Inflammatory macrophage treated with lipopolysaccharide for 1 hour (primary cell): Measurements from ENCODE around the gene PHLDB2.
A peak's percentile ranks its signal among the peaks of the same experiment; 100 is the strongest.

Experiments used
- DNase-seq, 2 donors: peaks; one replicate each; pipeline ENCODE4 v3.0.0-alpha.2; 2020 to 2022

Gene PHLDB2

GRCh38 chr3:111885578-111885977 lies 26.5 kb downstream of the PHLDB2 start:
- no peak for DNase-seq

GRCh38 chr3:111890051-111890580 lies 31.1 kb downstream of the PHLDB2 start:
- no peak for DNase-seq

DNA sequence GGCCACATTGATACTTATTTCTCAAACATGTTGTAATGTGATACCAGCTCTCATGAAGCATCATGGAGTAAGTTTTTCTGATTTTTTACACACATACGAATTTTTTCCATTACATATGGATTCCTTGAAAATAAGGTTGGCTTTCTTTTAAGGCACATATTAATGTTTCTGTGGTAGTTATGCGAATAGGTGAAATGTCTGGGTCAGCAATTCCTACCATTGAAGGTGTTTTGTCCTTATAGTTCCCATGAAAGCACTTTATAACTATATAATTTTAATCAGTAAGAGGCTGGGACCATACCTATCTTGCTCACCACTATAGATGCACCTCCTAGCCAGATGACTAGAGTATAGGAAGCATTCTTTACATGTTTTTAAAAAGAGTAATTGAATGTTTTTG lies 33.0 kb downstream of the PHLDB2 start:
- DNase-seq, result no peak

DNA sequence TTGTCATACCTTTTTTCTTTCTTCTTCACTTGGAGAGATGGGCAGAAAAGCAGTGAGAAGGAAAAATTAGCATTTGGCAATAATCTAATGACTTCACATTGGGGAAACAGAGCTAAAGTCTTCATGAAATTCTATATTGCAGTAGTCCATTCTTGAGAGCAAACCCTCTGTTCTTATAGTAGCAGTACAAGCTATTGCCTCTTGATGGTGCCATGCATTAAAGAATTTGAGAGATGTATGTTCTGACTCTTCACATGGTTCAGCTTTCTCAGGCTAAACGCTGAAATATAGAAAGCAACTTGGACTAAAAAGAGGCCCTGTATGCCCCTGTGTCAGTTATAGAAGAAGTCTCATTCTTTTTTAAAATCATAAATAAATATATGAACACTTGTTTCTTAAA lies 36.0 kb downstream of the PHLDB2 start:
- DNase-seq, result peak; percentile 24 to 37

- DNase-seq, result no peak
Measured at GRCh38 chr3:111899966-111900365, 40.9 kb downstream of the PHLDB2 start.

- DNase-seq, result no peak
Measured at GRCh38 chr3:111901637-111902036, 42.6 kb downstream of the PHLDB2 start.

GRCh38 chr3:111902534-111902933 lies 43.5 kb downstream of the PHLDB2 start:
- DNase-seq, result no peak

DNA sequence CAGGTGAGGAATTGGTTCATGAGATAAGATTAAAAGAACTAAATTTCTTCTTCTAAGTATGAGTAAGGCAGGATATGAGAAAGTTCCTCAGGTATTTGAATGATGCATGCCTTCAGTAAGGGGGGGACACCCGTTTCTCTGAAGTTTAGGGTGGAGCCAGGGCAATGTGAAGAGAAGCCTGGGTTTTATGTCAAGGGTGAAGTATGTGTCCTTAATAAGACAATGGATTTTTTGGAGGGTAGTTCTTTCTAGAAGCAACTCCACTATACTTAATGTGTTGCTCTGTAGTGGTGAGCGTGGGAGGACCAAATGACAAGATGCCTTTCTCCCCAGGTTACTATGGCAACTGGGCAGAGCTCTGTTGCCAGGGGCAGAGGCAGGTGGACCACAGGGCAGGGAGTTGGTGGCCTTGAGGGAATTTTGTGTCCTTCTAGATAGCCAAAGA lies 44.0 kb downstream of the PHLDB2 start:
- no peak for DNase-seq

- peak; percentile 84 to 88 for DNase-seq
Measured at GRCh38 chr3:111904376-111905241, 45.5 kb downstream of the PHLDB2 start.

GRCh38 chr3:111906656-111907055 lies 47.6 kb downstream of the PHLDB2 start:
- DNase-seq, result no peak

GRCh38 chr3:111907151-111907550 lies 48.1 kb downstream of the PHLDB2 start:
- DNase-seq, result no peak

- no peak for DNase-seq
Measured at GRCh38 chr3:111910806-111911205, 51.7 kb downstream of the PHLDB2 start.

- DNase-seq, result no peak
Measured at GRCh38 chr3:111911446-111911845, 52.4 kb downstream of the PHLDB2 start.

- DNase-seq, result no peak
Measured at GRCh38 chr3:111913163-111913763, 54.2 kb downstream of the PHLDB2 start.

GRCh38 chr3:111915905-111916304 lies 56.8 kb downstream of the PHLDB2 start:
- DNase-seq, result no peak

DNA sequence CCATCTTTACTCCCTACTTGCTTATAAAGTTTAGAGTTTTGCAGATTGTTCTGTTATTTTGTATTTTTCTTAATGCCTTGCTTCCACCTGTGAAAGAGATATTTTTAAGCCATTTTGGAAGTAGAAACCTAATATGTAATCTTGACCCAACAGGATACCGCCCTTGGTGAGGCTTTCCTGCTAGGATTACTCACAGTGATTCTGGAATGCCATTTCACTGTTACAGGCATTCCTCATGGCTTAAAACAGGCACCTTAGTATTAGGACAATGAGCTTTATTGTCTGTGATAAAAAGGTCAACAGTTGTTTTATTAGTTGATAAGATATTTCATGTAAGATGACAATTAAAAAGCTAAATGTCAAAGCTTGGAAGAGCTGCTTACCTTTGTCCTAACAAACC lies 58.2 kb downstream of the PHLDB2 start:
- no peak for DNase-seq

- DNase-seq, result no peak
Measured at GRCh38 chr3:111919370-111920065, 60.5 kb downstream of the PHLDB2 start.

DNA sequence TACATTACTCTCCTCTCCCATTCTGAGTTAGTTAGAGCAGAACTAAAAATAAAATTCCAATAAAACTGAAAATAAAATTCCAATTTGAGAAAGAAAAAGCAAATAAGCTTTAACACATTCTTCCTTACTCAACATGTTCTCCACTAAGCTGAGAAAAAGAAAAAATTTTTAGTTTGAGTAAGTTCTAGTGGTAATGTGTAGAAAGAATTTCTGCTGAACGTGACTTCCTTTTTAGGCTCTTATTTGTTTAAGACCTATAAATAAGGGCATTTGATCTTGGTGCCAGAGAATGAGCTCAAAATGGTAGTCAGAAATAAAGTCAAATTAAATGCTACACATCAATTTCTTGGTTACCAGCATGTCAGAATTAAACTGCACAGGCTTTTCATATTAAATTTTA lies 62.1 kb downstream of the PHLDB2 start:
- no peak for DNase-seq

DNA sequence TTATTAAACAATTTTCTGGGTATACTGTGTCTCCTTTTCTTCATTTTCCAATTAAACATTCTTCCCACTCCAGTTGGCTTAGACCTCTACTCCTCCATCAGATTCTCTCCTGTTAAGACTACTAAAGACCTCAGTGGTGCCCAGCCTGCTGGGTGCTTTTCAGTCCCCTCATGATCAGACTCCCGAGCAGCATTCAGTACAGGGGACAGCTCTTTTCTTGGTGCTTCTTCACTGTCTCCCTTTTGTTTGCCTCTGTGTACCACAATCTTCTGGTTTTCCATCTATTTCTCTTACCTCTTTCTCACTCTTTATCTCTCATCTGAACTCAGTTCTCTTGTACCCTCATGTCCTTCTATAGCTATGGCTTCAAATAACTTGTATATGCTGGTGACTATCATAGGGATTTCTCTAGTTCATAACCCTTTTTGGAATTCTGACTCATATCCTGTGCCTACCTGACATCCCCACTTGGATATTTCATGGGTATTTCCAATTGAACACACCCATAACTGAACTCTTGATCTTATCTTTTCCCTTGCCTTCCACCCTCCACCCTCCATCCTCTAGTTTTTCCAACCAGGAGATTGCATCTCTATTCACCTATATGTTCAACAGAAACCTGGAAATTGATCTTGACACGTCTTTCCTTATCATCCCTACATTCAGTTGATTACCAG lies 64.2 kb downstream of the PHLDB2 start:
- DNase-seq, result no peak

DNA sequence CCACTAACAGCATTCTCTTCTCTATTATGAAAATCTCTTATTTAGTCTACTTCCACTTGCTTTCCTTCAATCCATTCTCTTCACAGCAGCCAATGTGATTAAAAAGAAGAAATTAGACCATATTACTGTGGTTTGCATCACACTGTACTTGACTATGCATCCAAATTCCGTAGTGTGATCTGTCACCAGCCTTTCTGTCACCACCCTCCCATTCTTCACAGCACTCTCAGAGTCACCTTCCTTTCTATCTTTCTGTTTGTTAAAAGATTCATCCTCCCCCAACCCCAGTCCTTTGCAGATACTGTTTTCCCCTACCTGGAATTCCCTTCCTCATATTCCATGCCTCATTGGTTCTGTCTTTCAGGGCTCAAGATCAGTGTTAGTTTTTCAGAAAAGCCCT lies 64.7 kb downstream of the PHLDB2 start:
- DNase-seq, result no peak

DNA sequence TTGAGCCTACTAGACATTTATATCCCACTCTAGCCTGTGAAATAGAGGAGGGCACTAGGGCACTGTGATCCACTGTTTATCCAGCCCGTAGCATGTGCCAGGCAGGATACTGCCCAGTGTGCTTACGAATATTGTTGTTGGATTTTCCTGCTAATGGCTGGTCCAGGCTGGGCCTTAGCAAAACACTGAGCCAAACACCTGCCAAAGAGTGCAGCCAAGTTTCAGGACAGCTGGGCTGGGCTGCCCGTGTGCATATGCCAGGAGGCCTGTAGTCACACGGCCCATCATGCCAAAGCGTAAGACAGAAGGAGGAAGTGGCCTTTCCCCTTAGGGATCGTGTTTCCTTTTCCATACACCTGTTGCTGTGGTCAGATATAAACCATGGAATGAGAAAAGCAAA lies 65.2 kb downstream of the PHLDB2 start:
- no peak for DNase-seq

DNA sequence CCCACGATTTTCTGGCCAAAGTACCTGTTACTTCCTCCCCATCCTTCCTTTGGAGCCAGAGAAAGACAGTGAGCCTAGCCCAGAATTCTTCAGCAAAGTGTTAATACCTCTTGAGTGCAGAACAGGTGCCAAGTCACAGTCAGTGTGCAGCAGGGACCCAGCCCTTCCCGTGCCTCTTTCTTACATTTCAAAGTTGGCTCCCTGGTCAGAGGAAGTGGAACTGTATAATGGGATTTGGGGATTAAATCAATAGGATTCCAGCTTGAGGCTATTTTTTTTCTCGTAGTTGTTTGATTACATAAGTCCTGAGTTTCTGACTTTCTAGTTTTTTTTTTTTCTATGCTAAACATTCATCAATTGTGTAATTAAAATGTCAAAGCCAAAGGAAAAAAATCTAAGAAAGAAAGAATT lies 67.2 kb downstream of the PHLDB2 start:
- DNase-seq, result no peak

DNA sequence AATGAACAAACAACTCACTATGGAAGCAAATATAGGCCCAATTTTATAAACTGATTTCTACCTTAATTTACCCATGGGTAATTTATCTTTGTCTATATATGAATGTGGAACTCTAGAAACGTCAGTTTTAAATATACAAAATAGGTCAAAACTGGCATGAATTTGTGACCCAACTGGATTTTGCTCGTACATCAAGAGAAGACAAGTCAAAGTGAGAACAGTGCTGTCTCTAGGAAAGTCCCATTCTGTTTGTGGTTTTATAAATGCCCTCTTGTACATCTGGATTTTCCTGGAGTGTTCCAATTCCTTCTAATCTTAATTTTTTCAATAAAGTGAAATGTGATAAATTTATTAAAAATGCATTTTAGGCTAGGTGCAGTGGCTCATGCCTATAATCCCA lies 69.5 kb downstream of the PHLDB2 start:
- no peak for DNase-seq
